Endothelial cell (in vitro differentiated cells): Measurements from ENCODE around the gene RACGAP1. TPM values are rescaled to one million over a fixed set of nuclear protein-coding genes. Genes with fewer than 3 reads are reported as not detected.

ENCODE experiments used
- DNase-seq: peaks from one replicate; pipeline ENCODE4 v3.0.0; 2021; ENCODE audit warnings: low spot score
- H3K27ac Mint-ChIP-seq: one replicate; pipeline ENCODE4 v1.8.0; 2021; ENCODE audit warnings: mixed read lengths, inconsistent platforms; ENCODE audit not compliant: unreplicated experiment
- H3K27me3 Mint-ChIP-seq: one replicate; pipeline ENCODE4 v1.8.0; 2021; ENCODE audit warnings: mild to moderate bottlenecking, moderate library complexity, mixed read lengths, inconsistent platforms; ENCODE audit not compliant: unreplicated experiment
- H3K36me3 Mint-ChIP-seq: one replicate; pipeline ENCODE4 v1.8.0; 2021; ENCODE audit warnings: mild to moderate bottlenecking, low read depth, mixed read lengths, inconsistent platforms; ENCODE audit not compliant: unreplicated experiment
- H3K4me1 Mint-ChIP-seq: one replicate; pipeline ENCODE4 v1.8.0; 2021; ENCODE audit warnings: mild to moderate bottlenecking, mixed read lengths, inconsistent platforms; ENCODE audit not compliant: unreplicated experiment
- H3K4me3 Mint-ChIP-seq: one replicate; pipeline ENCODE4 v1.8.0; 2021; ENCODE audit warnings: mild to moderate bottlenecking, mixed read lengths, inconsistent platforms; ENCODE audit not compliant: unreplicated experiment
- H3K9me3 Mint-ChIP-seq: one replicate; pipeline ENCODE4 v1.8.0; 2021; ENCODE audit warnings: mixed read lengths, inconsistent platforms; ENCODE audit not compliant: unreplicated experiment
- CTCF ChIP-seq: fragments of 200-600 bp; sonication (generic); IDR thresholded peaks from one replicate; pipeline ENCODE4 v1.5.0; 2021; ENCODE audit warnings: antibody characterized with exemption; ENCODE audit not compliant: unreplicated experiment
- total RNA-seq: library from RNA; stranded (reverse); fragmentation: NEBNext Ultra II Directional; extraction: Animal tissue kit (Norgen Biotek cat#: 25700); gene quantifications from one replicate; pipeline ENCODE4 v1.2.1, GENCODE V29; 2021; ENCODE audit not compliant: unreplicated experiment

The RACGAP1 gene
- total RNA-seq, 1 donor from 2014 or later, result 19.5 TPM

- H3K4me1 Mint-ChIP-seq, result peaks cover 7% of the 10 kb centered on the region
- H3K36me3 Mint-ChIP-seq, result no peaks in the 10 kb centered on the region
- peaks cover 4% of the 10 kb centered on the region for H3K27me3 Mint-ChIP-seq
- TF ChIP-seq CTCF, result no peak
- no peak overlapping the region for H3K27ac Mint-ChIP-seq
- no peak for DNase-seq
- no peaks in the 10 kb centered on the region for H3K9me3 Mint-ChIP-seq
- H3K4me3 Mint-ChIP-seq, result no peak overlapping the region
Observed at GRCh38 chr12:49939307-49939706, 86.0 kb downstream of the RACGAP1 start.

Other genes starting within 250 kb of the RACGAP1 start
- 70.9 TPM for gene NCKAP5L, start 197.1 kb downstream of the RACGAP1 start, total RNA-seq
- 2.6 TPM for gene BCDIN3D, start 182.4 kb downstream of the RACGAP1 start, total RNA-seq
- gene FAIM2, start 121.6 kb downstream of the RACGAP1 start, total RNA-seq, result not detected
- gene AQP2, start 74.8 kb downstream of the RACGAP1 start, total RNA-seq, result 0.05 TPM
- gene AQP5, start 63.6 kb downstream of the RACGAP1 start, total RNA-seq, result 0.26 TPM
- gene AQP6, start 52.5 kb downstream of the RACGAP1 start, total RNA-seq, result not detected
- 1.9 TPM for gene ASIC1, start 32.1 kb upstream of the RACGAP1 start, total RNA-seq
- gene SMARCD1, start 59.8 kb upstream of the RACGAP1 start, total RNA-seq, result 101 TPM
- gene GPD1, start 78.5 kb upstream of the RACGAP1 start, total RNA-seq, result not detected
- 36.4 TPM for gene COX14, start 86.7 kb upstream of the RACGAP1 start, total RNA-seq
- gene CERS5, start 141.9 kb upstream of the RACGAP1 start, total RNA-seq, result 61.7 TPM